HFFc6 (cell line): ENCODE data around the gene PRKG1. TPM values are rescaled to one million over a fixed set of nuclear protein-coding genes. Genes with fewer than 3 reads are reported as not detected.

ENCODE experiments used
- DNase-seq: peaks from one replicate; pipeline ENCODE4 v3.0.0-alpha.2; 2018
- H3K27ac Mint-ChIP-seq: 2 replicates; pipeline ENCODE4 v1.8.0; 2020; ENCODE audit warnings: mild to moderate bottlenecking, mixed read lengths
- H3K27me3 Mint-ChIP-seq: 2 replicates; pipeline ENCODE4 v1.8.0; 2021; ENCODE audit warnings: mild to moderate bottlenecking, moderate library complexity, mixed read lengths; ENCODE audit not compliant: insufficient read depth
- H3K36me3 Mint-ChIP-seq: 2 replicates; pipeline ENCODE4 v1.8.0; 2021; ENCODE audit warnings: low read depth, mixed read lengths
- H3K4me1 Mint-ChIP-seq: 2 replicates; pipeline ENCODE4 v1.8.0; 2020; ENCODE audit warnings: low read depth, mixed read lengths
- H3K4me3 Mint-ChIP-seq: 2 replicates; pipeline ENCODE4 v1.8.0; 2020; ENCODE audit warnings: mild to moderate bottlenecking, moderate library complexity, mixed read lengths
- H3K9me3 Mint-ChIP-seq: 2 replicates; pipeline ENCODE4 v1.8.0; 2020; ENCODE audit warnings: mild to moderate bottlenecking, mixed read lengths
- CTCF ChIP-seq: fragments of 200-600 bp; sonication (generic); IDR thresholded peaks from 2 replicates; pipeline ENCODE4 v1.5.0; 2021; ENCODE audit warnings: antibody characterized with exemption, mild to moderate bottlenecking
- total RNA-seq, 6 experiments: library from RNA; stranded (reverse); fragmentation: NEBNext Ultra II Directional; extraction: Animal tissue kit (Norgen Biotek cat#: 25700); gene quantifications; 2 replicates in 1 of 6; 3 replicates in 5 of 6; pipeline ENCODE4 v1.2.3, GENCODE V29; 2021

The PRKG1 gene
- total RNA-seq, 6 experiments from 2014 or later = 9.3 to 10.1 (median 9.8) TPM

- Mint-ChIP-seq H3K4me3 (no peak overlapping the region), H3K4me1 (peaks cover 13% of the 10 kb centered on the region; the same call in 1 of the 2 replicates), H3K36me3 (no peaks in the 10 kb centered on the region), H3K9me3 (no peaks in the 10 kb centered on the region), H3K27me3 (no peaks in the 10 kb centered on the region), H3K27ac (no peak overlapping the region)
- no peak for TF ChIP-seq CTCF
- DNase-seq = no peak
Measured at GRCh38 chr10:51524041-51524440, 449.8 kb downstream of the PRKG1 start.

GRCh38 chr10:51527522-51528219 is 453.4 kb downstream of the PRKG1 start:
- no peaks in the 10 kb centered on the region for H3K27me3 Mint-ChIP-seq
- TF ChIP-seq CTCF = no peak
- H3K36me3 Mint-ChIP-seq = no peaks in the 10 kb centered on the region
- H3K4me1 Mint-ChIP-seq = peaks cover 13% of the 10 kb centered on the region; the same call in 1 of the 2 replicates
- no peaks in the 10 kb centered on the region for H3K9me3 Mint-ChIP-seq
- no peak overlapping the region for H3K4me3 Mint-ChIP-seq
- no peak for DNase-seq
- no peak overlapping the region for H3K27ac Mint-ChIP-seq

GRCh38 chr10:51528527-51528926 is 454.2 kb downstream of the PRKG1 start:
- H3K4me3 Mint-ChIP-seq = no peak overlapping the region
- no peaks in the 10 kb centered on the region for H3K27me3 Mint-ChIP-seq
- H3K27ac Mint-ChIP-seq = no peak overlapping the region
- H3K4me1 Mint-ChIP-seq = peaks cover 13% of the 10 kb centered on the region; the same call in 1 of the 2 replicates
- no peaks in the 10 kb centered on the region for H3K36me3 Mint-ChIP-seq
- no peaks in the 10 kb centered on the region for H3K9me3 Mint-ChIP-seq
- TF ChIP-seq CTCF = no peak
- no peak for DNase-seq

GRCh38 chr10:51530541-51530940 is 456.3 kb downstream of the PRKG1 start:
- no peak for TF ChIP-seq CTCF
- Mint-ChIP-seq H3K36me3 (no peaks in the 10 kb centered on the region), H3K27ac (no peak overlapping the region), H3K4me3 (no peak overlapping the region), H3K27me3 (no peaks in the 10 kb centered on the region), H3K4me1 (no peaks in the 10 kb centered on the region; the same call in 1 of the 2 replicates), H3K9me3 (no peaks in the 10 kb centered on the region)
- DNase-seq = no peak

- no peak overlapping the region for H3K4me3 Mint-ChIP-seq
- H3K27me3 Mint-ChIP-seq = no peaks in the 10 kb centered on the region
- H3K27ac Mint-ChIP-seq = no peak overlapping the region
- H3K9me3 Mint-ChIP-seq = no peaks in the 10 kb centered on the region
- no peak for TF ChIP-seq CTCF
- no peaks in the 10 kb centered on the region for H3K36me3 Mint-ChIP-seq
- DNase-seq = no peak
- H3K4me1 Mint-ChIP-seq = no peaks in the 10 kb centered on the region; the same call in 1 of the 2 replicates
Measured at GRCh38 chr10:51532044-51532443, 457.8 kb downstream of the PRKG1 start.
